ENCODE data around the gene NTRK2.

- TF ChIP-seq CTCF (IDR thresholded peaks at IDR 0.05; ENCODE audit: poor library complexity), result no peak
- TF ChIP-seq EZH2phosphoT487 (IDR thresholded peaks at IDR 0.05; ENCODE audit: low read depth, severe bottlenecking, unreplicated experiment), result no peak
Observed at GRCh38 chr9:84841931-84842330, 172.4 kb downstream of the NTRK2 start.

All from hepatocyte (in vitro differentiated cells).